Stimulated activated CD4-positive, alpha-beta T cell treated with anti-CD3 and anti-CD28 coated beads, Interleukin-4, amount 100 ng/mL, for 1 hour (primary cell): ENCODE measurements around the gene CASS4.
"Not testable (repeated sequence)": the region's sequence is repeated elsewhere in the genome, so short reads cannot be mapped to it uniquely, and the experiment has no call there.

ENCODE experiments used
- DNase-seq: peaks from one replicate; pipeline ENCODE4 v3.0.0-alpha.2; 2020

Gene CASS4

GRCh38 chr20:56411759-56412472 lies at the start of gene CASS4:
Gene CASS4 (plus strand): TSS chr20:56412260. CDS start chr20:56412459, 199 bp downstream.
- DNase-seq, result no peak

- DNase-seq, result no peak
Observed at GRCh38 chr20:56362833-56363413, 49.1 kb upstream of the CASS4 start.

GRCh38 chr20:56363491-56363890 lies 48.6 kb upstream of the CASS4 start:
- DNase-seq, result no peak

- DNase-seq, result no peak
Observed at GRCh38 chr20:56368351-56369134, 43.5 kb upstream of the CASS4 start.

GRCh38 chr20:56369179-56369578 lies 42.9 kb upstream of the CASS4 start:
- no peak for DNase-seq

GRCh38 chr20:56371977-56372376 lies 40.1 kb upstream of the CASS4 start:
- no peak for DNase-seq

GRCh38 chr20:56372850-56373249 lies 39.2 kb upstream of the CASS4 start:
- no peak for DNase-seq

GRCh38 chr20:56373942-56374341 lies 38.1 kb upstream of the CASS4 start:
- DNase-seq, result no peak

- DNase-seq, result no peak
Observed at GRCh38 chr20:56376331-56376730, 35.7 kb upstream of the CASS4 start.

GRCh38 chr20:56378386-56378785 lies 33.7 kb upstream of the CASS4 start:
- no peak for DNase-seq

- no peak for DNase-seq
Observed at GRCh38 chr20:56380375-56380774, 31.7 kb upstream of the CASS4 start.

- DNase-seq, result no peak
Observed at GRCh38 chr20:56381501-56381900, 30.6 kb upstream of the CASS4 start.

GRCh38 chr20:56382696-56383095 lies 29.4 kb upstream of the CASS4 start:
- DNase-seq, result no peak

GRCh38 chr20:56383334-56383733 lies 28.7 kb upstream of the CASS4 start:
- DNase-seq, result no peak

- DNase-seq, result no peak
Observed at GRCh38 chr20:56385130-56385529, 26.9 kb upstream of the CASS4 start.

- no peak for DNase-seq
Observed at GRCh38 chr20:56386219-56386618, 25.8 kb upstream of the CASS4 start.

GRCh38 chr20:56388882-56389281 lies 23.2 kb upstream of the CASS4 start:
- no peak for DNase-seq

GRCh38 chr20:56389807-56390206 lies 22.3 kb upstream of the CASS4 start:
- no peak for DNase-seq

- not testable (repeated sequence) for DNase-seq
Observed at GRCh38 chr20:56390396-56390795, 21.7 kb upstream of the CASS4 start.

GRCh38 chr20:56391037-56391436 lies 21.0 kb upstream of the CASS4 start:
- DNase-seq, result no peak

- no peak for DNase-seq
Observed at GRCh38 chr20:56391596-56392131, 20.4 kb upstream of the CASS4 start.

- peak; percentile 99 for DNase-seq
Observed at GRCh38 chr20:56392132-56392880, 19.8 kb upstream of the CASS4 start, which contains the start of the genes AURKA and CSTF1. Gene AURKA (minus strand): TSS chr20:56392215. CDS start chr20:56388197, 4,018 bp downstream. Gene CSTF1 (plus strand): TSS chr20:56392645. CDS start chr20:56395553, 2,908 bp downstream.
